DMS153 treated with DMSO at 0.1 percent for 48 hours (cell line): ENCODE data around the gene SPRR4.
"Not testable (repeated sequence)": the region's sequence is repeated elsewhere in the genome, so short reads cannot be mapped to it uniquely, and the experiment has no call there.

ENCODE experiments used
- DNase-seq: peaks from one replicate; lab custom pipeline; 2025; ENCODE audit not compliant: unreplicated experiment; lab: John Stamatoyannopoulos, UW

Gene SPRR4

GRCh38 chr1:153011235-153011758, 40.8 kb downstream of the SPRR4 start:
- not testable (repeated sequence) for DNase-seq

GRCh38 chr1:153021829-153022228, 51.4 kb downstream of the SPRR4 start:
- DNase-seq, result not testable (repeated sequence)
